Gastrocnemius medialis (tissue), 4 donors: ENCODE measurements around the gene KCP. TPM values are rescaled to one million over a fixed set of nuclear protein-coding genes. Genes with fewer than 3 reads are reported as not detected.

Experiments
- ATAC-seq, 2 donors: fragments of 150-250 bp; one replicate each; pipeline ENCODE4 v1.9.1; 2016
- DNase-seq, 2 donors: peaks; one replicate each; pipeline ENCODE4 v3.0.0-alpha.2; 2019
- H3K27ac ChIP-seq, 4 donors: fragments of 200-600 bp; sonication (generic); 1 replicate in 1 of 4; 2 replicates in 3 of 4; pipeline ENCODE4 v1.5.1; 2016 to 2018; ENCODE audit warnings: mild to moderate bottlenecking in 2 of 4, moderate library complexity in 1 of 4
- H3K27me3 ChIP-seq, 3 donors: fragments of 200-600 bp; sonication (generic) in 2 of 3; 1 replicate in 1 of 3; 2 replicates in 2 of 3; pipeline versions ENCODE4 v1.5.1 to v1.6.0; 2016 to 2019; ENCODE audit warnings: mild to moderate bottlenecking in 1 of 3, moderate library complexity in 1 of 3
- H3K36me3 ChIP-seq, 2 donors: fragments of 200-600 bp; sonication (generic) in 1 of 2; one replicate each; pipeline ENCODE4 v1.5.1; 2017 to 2018
- H3K4me1 ChIP-seq, 2 donors: fragments of 200-600 bp; sonication (generic) in 1 of 2; one replicate each; pipeline ENCODE4 v1.5.1; 2016 to 2017; ENCODE audit warnings: mild to moderate bottlenecking in 2 of 2
- H3K4me3 ChIP-seq, 4 donors: fragments of 200-600 bp; sonication (generic) in 3 of 4; 1 replicate in 1 of 4; 2 replicates in 3 of 4; pipeline ENCODE4 v1.5.1; 2016 to 2019; ENCODE audit warnings: mild to moderate bottlenecking in 2 of 4
- H3K9me3 ChIP-seq, 3 donors: fragments of 200-600 bp; sonication (generic) in 2 of 3; 1 replicate in 1 of 3; 2 replicates in 2 of 3; pipeline ENCODE4 v1.5.1; 2016 to 2019
- CTCF ChIP-seq, 5 experiments: fragments of 450-650 bp in 3 of 5; fragments of 200-600 bp in 2 of 5; sonication (generic) in 2 of 5; IDR thresholded peaks in 4 of 5; conservative IDR thresholded peaks in 1 of 5; 1 replicate in 4 of 5; 2 replicates in 1 of 5; pipeline ENCODE4 v1.5.1; 2016 to 2019; ENCODE audit warnings: antibody characterized with exemption in 5 of 5, mild to moderate bottlenecking in 3 of 5, moderate library complexity in 3 of 5
- POLR2A ChIP-seq, 2 donors: fragments of 450-650 bp; IDR thresholded peaks; one replicate each; pipeline ENCODE4 v1.6.1; 2017; ENCODE audit warnings: antibody characterized with exemption in 2 of 2, mild to moderate bottlenecking in 2 of 2, moderate library complexity in 2 of 2
- in situ Hi-C, 4 donors: fragments of 200-750 bp; cut with MboI; loops; one replicate each; pipeline versions ENCODE4 v1.15.0 to v1.8.0; 2017; ENCODE audit warnings: low sequenced_read_pairs in 4 of 4
- intact Hi-C: fragments of 100-400 bp; cut with DNase I; formaldehyde crosslinking; loops from one replicate; pipeline ENCODE4 v1.15.1; 2023; ENCODE audit warnings: low total_unique reads
- total RNA-seq, 4 donors: library from RNA; depleted of rRNA; stranded (reverse); fragments of >200 nt; gene quantifications; one replicate each; pipeline versions ENCODE4 v1.1.0 to v1.2.3, GENCODE V29; 2016

The KCP gene
- total RNA-seq, 4 donors from 2014 or later: 0.10 TPM; not detected in 3

DNA sequence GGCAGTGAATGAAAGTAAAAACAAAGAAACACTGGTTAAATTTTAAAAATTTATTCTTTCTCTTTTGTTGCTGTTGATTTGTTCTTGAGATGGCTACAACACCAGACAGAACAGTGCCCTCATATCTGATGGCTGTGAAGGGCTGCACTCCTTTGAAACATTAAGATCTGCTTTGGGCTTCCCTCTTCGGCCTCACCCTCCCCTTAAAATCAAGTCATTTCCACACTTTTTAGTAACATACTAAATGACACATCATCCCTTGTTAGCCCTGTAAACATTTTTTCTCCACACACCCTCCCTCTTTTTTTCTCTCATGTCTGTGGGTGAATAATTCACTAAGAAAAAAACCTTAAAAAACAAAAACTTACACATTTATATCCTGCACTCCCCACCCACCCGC, 43.6 kb upstream of the KCP start:
- in situ Hi-C loops: no loop called here
- intact Hi-C loops: no loop called here
- H3K4me3 ChIP-seq: no peak overlapping the region
- TF ChIP-seq CTCF (IDR thresholded peaks at IDR 0.05 in 4 of 5, conservative IDR thresholded peaks at IDR 0.05 in 1 of 5) (no peak), POLR2A (IDR thresholded peaks at IDR 0.05) (no peak)
- no peaks in the 10 kb centered on the region for H3K27me3 ChIP-seq
- no peaks in the 10 kb centered on the region for H3K9me3 ChIP-seq
- peaks cover 0 to 63% of the 10 kb centered on the region in 2 donors for H3K36me3 ChIP-seq
- no peak overlapping the region for H3K27ac ChIP-seq
- no peak for ATAC-seq
- H3K4me1 ChIP-seq: no peaks in the 10 kb centered on the region
- DNase-seq: no peak

DNA sequence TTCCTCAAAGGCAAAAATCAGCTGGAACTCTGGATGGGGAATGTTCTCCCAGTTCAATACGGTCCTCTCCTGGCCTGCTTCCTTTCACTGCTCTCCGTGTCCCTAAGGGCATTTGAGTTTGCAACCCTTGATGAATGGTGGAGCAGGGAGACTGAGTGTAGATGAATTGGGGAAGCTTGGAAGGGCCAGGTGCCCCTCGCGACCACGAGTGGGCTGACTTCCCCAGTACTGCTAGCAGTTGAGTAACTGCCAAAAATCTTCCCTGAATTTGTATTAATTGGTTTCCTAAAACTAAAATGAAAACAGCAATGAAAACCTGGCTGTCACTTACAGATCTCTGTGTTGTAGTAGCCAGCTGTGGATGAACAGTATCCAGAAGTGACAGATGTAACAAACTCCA, 40.8 kb upstream of the KCP start:
- H3K36me3 ChIP-seq: peaks cover 0 to 40% of the 10 kb centered on the region in 2 donors

GRCh38 chr7:128948976-128949760, 38.7 kb upstream of the KCP start:
- ATAC-seq: no peak

More for the DNA sequence above, 40.8 kb upstream of the KCP start:
- no peak overlapping the region for H3K4me3 ChIP-seq
- no peak overlapping the region for H3K27ac ChIP-seq
- no peaks in the 10 kb centered on the region for H3K9me3 ChIP-seq
- in situ Hi-C loops (no loop called here), intact Hi-C loops (no loop called here)
- no peaks in the 10 kb centered on the region for H3K27me3 ChIP-seq
- ATAC-seq: no peak
- DNase-seq: no peak
- no peaks in the 10 kb centered on the region for H3K4me1 ChIP-seq
- TF ChIP-seq POLR2A (IDR thresholded peaks at IDR 0.05) (no peak), CTCF (IDR thresholded peaks at IDR 0.05 in 4 of 5, conservative IDR thresholded peaks at IDR 0.05 in 1 of 5) (no peak)

GRCh38 chr7:128948312-128948973, 37.9 kb upstream of the KCP start:
- no peaks in the 10 kb centered on the region for H3K4me1 ChIP-seq
- ATAC-seq: no peak
- no peak for DNase-seq
- H3K36me3 ChIP-seq: peaks cover 0 to 13% of the 10 kb centered on the region in 2 donors
- H3K27ac ChIP-seq: no peak overlapping the region
- in situ Hi-C loops: no loop called here
- H3K9me3 ChIP-seq: no peaks in the 10 kb centered on the region
- no peak overlapping the region for H3K4me3 ChIP-seq
- intact Hi-C loops: no loop called here
- TF ChIP-seq POLR2A (IDR thresholded peaks at IDR 0.05) (no peak), CTCF (IDR thresholded peaks at IDR 0.05 in 4 of 5, conservative IDR thresholded peaks at IDR 0.05 in 1 of 5) (no peak)
- H3K27me3 ChIP-seq: no peaks in the 10 kb centered on the region

More at GRCh38 chr7:128948976-128949760, 38.7 kb upstream of the KCP start:
- no peak overlapping the region for H3K27ac ChIP-seq
- intact Hi-C loops (no loop called here), in situ Hi-C loops (no loop called here)
- H3K4me1 ChIP-seq: no peaks in the 10 kb centered on the region
- no peaks in the 10 kb centered on the region for H3K27me3 ChIP-seq
- H3K4me3 ChIP-seq: no peak overlapping the region
- H3K36me3 ChIP-seq: peaks cover 0 to 20% of the 10 kb centered on the region in 2 donors
- no peaks in the 10 kb centered on the region for H3K9me3 ChIP-seq
- TF ChIP-seq POLR2A (IDR thresholded peaks at IDR 0.05): no peak
- no peak for TF ChIP-seq CTCF (IDR thresholded peaks at IDR 0.05 in 4 of 5, conservative IDR thresholded peaks at IDR 0.05 in 1 of 5)
- no peak for DNase-seq
